Adrenal gland (tissue), 12 donors: ENCODE results near the gene MEIS1. TPM values are rescaled to one million over a fixed set of nuclear protein-coding genes. Genes with fewer than 3 reads are reported as not detected.

ENCODE experiments used
- DNase-seq, 7 donors: peaks; one replicate each; pipeline ENCODE4 v3.0.0-alpha.2; 2019 to 2020
- H3K27ac ChIP-seq, 5 donors: fragments of 200-600 bp; sonication (generic) in 4 of 5; 1 replicate in 3 of 5; 2 replicates in 2 of 5; pipeline versions ENCODE4 v1.5.1 to v1.8.0; 2016 to 2020; ENCODE audit warnings: mild to moderate bottlenecking in 1 of 5
- H3K27me3 ChIP-seq: fragments of 200-600 bp; 2 replicates; pipeline ENCODE4 v1.8.0; 2021
- H3K36me3 ChIP-seq, 2 donors: fragments of 200-600 bp; replicated peaks in 1 of 2; 1 replicate in 1 of 2; 2 replicates in 1 of 2; pipeline versions ENCODE4 v1.5.1 to v1.8.0; 2018 to 2022
- H3K4me1 ChIP-seq, 2 donors: fragments of 200-600 bp; replicated peaks in 1 of 2; 1 replicate in 1 of 2; 2 replicates in 1 of 2; pipeline versions ENCODE4 v1.5.1 to v1.8.0; 2018 to 2021
- H3K4me3 ChIP-seq, 4 donors: fragments of 200-600 bp; sonication (generic) in 3 of 4; one replicate each; pipeline ENCODE4 v1.5.1; 2016 to 2018
- H3K9me3 ChIP-seq, 3 donors: fragments of 200-600 bp; sonication (generic) in 1 of 3; replicated peaks in 1 of 3; 1 replicate in 2 of 3; 2 replicates in 1 of 3; pipeline versions ENCODE4 v1.5.1 to v1.8.0; 2016 to 2021
- POLR2A ChIP-seq, 2 donors: fragments of 450-650 bp; IDR thresholded peaks; one replicate each; pipeline ENCODE4 v1.6.1; 2017; ENCODE audit warnings: antibody characterized with exemption in 2 of 2, mild to moderate bottlenecking in 2 of 2, moderate library complexity in 1 of 2
- whole genome bisulfite sequencing, 4 donors: extraction: QIAGEN DNeasy Blood & Tissue Kit in 2 of 4; methylation state at CpG; one replicate each; pipeline versions ENCODE4 v1.1.5 to v1.1.7; 2013 to 2017; 5-methylcytosine and 5-hydroxymethylcytosine counted together
- intact Hi-C, 2 donors: fragments of 100-400 bp; cut with DNase I; formaldehyde crosslinking; loops; one replicate each; pipeline versions ENCODE4 v1.14.1 to v1.15.0; 2022 to 2023
- polyA plus RNA-seq, 3 donors: library from polyadenylated mRNA; stranded (reverse); fragments of 200-250 nt in 2 of 3; fragments of 350-450 nt in 1 of 3; fragmentation: Illumina TruSeq in 1 of 3; extraction: RNeasy Lipid Tissue Mini Kit (QIAGEN cat#74804) in 1 of 3; gene quantifications; one replicate each; pipeline ENCODE4 v1.2.3, GENCODE V29; 2013 to 2014
- total RNA-seq, 9 donors: library from RNA; depleted of rRNA in 4 of 9; stranded (reverse); fragments of >200 nt in 4 of 9; fragments of 120-200 nt in 1 of 9; fragmentation: NEBNext Ultra II Directional in 1 of 9; extraction: Animal tissue kit (Norgen Biotek cat#: 25700) in 1 of 9; gene quantifications; one replicate each; pipeline versions ENCODE4 v1.1.0 to v1.2.4, GENCODE V29; 2013 to 2023
- TF ChIP-seq, protein P1 (sequence below), 6 experiments: fragments of 450-650 bp in 4 of 6; fragments of 200-600 bp in 2 of 6; sonication (generic) in 1 of 6; IDR thresholded peaks; 1 replicate in 5 of 6; 2 replicates in 1 of 6; pipeline versions ENCODE4 v1.5.1 to v1.8.0; 2016 to 2021; ENCODE audit warnings: antibody characterized with exemption in 6 of 6, mild to moderate bottlenecking in 2 of 6, moderate library complexity in 1 of 6
- donor health status: healthy with polysubstance abuse.
- donor health status: Bipolar disorder and iron deficiency.
- donor health status: DM: yes; HTN: yes; CAD: no.
- donor health status: DM: no; HTN: no; CAD: no.
- donor health status: DM: no; HTN: no; CAD: no.
- donor health status: DM: yes; HTN: yes; CAD: no.

The MEIS1 gene
- total and polyA plus RNA-seq, 12 donors = 56.3 to 257 (median 107) TPM

DNA sequence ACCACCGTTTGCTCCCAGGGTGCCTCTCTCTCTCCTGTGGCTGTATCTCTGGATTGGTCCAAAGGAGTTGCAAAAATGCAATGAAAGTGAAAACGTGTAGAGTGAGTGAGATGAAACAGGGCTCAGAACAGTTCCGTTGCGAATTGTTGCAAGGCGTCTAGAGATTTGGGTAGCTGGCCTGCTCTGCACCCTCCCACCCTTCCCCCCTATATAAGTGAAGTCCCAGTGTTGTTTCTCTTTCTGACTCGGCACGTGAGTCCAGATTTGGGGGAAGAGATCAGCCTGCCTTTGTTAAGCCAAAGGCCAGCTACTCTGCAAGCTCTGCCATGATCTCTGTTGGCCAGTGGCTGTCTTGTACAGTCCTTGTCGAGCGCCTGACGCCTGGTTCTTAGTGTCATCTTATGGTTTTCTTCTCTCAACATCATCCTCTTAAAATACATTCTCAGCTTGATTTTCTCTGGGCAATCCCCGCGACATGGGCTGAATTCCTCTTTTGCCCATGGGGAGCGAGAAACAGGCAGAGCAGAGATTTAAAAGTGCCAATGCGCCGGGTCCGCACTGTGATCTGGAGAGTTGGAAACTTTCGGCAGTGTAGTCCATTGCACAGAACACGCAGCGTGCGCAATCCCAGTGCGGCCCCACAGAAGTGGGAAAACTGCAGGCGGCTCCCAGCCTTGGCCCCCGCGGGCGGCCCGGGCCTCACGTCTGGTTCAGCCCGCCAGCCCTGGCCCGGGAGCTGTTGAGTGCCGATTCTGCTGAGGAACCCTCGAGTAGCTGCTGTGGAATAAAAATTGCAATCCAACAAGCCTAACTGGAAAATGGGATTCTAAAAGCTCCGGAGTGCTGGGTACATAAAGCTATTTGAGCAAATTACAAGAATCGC, 9.3 kb downstream of the MEIS1 start:
- peaks cover 4 to 37% of the 10 kb centered on the region in 2 donors for H3K4me1 ChIP-seq
- DNase-seq = peak; percentile 45 to 73 (median 55)
- intact Hi-C loops = loop anchor here (5.0 kb wide), 1 partner anchor 248 kb away; no protein-coding TSS in a partner anchor
- no peaks in the 10 kb centered on the region for H3K27me3 ChIP-seq
- TF ChIP-seq, protein P1, sequence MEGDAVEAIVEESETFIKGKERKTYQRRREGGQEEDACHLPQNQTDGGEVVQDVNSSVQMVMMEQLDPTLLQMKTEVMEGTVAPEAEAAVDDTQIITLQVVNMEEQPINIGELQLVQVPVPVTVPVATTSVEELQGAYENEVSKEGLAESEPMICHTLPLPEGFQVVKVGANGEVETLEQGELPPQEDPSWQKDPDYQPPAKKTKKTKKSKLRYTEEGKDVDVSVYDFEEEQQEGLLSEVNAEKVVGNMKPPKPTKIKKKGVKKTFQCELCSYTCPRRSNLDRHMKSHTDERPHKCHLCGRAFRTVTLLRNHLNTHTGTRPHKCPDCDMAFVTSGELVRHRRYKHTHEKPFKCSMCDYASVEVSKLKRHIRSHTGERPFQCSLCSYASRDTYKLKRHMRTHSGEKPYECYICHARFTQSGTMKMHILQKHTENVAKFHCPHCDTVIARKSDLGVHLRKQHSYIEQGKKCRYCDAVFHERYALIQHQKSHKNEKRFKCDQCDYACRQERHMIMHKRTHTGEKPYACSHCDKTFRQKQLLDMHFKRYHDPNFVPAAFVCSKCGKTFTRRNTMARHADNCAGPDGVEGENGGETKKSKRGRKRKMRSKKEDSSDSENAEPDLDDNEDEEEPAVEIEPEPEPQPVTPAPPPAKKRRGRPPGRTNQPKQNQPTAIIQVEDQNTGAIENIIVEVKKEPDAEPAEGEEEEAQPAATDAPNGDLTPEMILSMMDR (IDR thresholded peaks at IDR 0.05) = no peak
- no peak for TF ChIP-seq POLR2A (IDR thresholded peaks at IDR 0.05)
- no peaks in the 10 kb centered on the region for H3K9me3 ChIP-seq
- H3K36me3 ChIP-seq = peaks cover 0 to 41% of the 10 kb centered on the region in 2 donors
- H3K27ac ChIP-seq = peak overlapping the region; percentile 44 to 96 (median 93)
- 11 to 22% (median 15%) methylated on average over 27 to 33 of the region's 33 CpGs for WGBS, 4 donors
- H3K4me3 ChIP-seq = peak overlapping the region in 2 of 4 donors; percentile 21 to 71

DNA sequence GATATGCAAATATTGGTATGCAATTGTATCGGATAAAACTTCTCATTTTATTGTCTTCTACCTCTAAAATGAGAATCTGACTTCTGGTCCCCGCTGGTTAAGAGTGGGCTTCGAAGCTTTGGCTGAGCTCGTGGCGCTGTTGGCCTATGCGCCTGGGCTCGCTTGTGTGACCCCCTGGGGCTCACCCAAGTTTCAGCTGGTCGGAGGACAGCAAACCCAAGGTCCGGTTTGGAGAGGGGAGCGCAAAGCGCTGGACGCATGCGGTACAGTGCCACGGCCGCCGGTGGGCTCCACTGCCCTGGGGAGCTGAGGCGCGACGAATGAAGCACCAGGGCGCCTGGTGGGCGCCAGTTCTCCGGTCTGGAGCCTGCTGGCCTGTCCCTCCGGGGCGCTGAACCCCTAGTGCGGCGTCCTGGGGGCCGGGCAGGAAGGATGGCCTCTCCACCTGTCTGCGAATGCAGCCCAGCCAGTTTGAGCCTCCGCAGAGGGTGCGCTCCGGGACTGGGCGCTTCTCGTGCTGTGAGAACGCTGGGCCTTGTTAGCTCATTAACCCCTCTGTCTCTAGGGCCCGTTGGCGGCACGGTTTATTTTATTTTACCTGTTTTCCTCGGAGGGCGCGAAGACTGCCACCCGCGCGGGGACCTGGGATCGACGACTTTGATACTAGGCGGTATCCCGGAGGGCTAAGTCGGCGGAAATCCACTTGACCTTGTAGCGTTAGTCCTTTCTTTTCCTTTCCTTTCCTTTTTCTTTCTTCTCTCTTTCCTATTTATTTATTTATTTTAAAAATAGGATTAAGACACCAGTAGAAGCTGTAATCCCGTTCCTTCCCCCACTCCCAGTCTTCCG, 10.4 kb downstream of the MEIS1 start:
- H3K27me3 ChIP-seq = no peaks in the 10 kb centered on the region
- 7 to 15% (median 9%) methylated on average over 29 to 52 of the region's 52 CpGs for whole genome bisulfite sequencing, 4 donors

DNA sequence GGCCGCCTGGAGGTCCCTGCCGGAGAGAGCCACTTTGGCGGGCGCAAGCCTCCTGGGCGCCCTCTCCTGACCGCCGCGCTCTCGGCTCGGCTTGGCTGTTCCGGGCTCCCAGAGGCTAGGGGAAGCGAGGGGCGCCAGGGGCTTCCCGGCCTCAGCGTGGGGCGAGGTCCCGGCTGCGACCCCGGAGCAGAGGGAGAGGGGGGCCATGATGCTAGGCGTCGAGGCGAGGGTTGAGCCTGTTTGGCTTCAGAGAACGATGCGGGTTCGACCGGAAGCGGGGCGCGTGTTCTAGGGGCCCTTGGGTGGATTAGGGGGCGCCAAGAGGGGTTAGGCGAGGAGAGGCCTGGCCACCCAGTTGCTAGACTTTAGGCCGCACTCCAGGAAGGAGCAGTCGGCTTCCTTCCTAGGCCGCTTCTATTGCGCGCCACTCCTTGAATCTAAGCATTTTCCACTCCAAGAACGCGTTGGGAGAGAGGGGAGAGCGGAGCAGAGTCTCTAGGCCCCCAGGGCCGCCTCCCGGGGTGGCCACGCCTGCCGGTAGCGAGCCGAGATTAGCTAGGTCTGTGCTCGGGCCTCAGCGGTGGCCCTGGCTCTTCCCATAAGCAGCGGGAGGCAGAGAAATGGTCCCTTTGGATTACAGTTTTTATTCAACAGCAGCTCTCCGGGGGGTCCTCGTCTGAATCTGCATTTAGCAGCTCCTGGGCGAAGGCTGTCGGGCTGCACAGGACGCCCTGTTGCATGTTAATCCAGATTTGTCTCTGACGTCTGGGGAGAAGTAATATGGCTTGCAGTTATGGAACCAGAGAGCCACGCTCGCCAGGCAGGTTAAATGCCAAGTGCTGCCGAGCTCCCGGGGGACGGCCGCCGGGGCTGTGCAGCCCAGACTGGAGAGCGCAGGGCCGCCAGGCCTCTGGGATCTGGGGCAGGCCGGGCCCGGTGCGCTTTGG, 11.3 kb downstream of the MEIS1 start:
- intact Hi-C loops = no loop called here
- Histone ChIP-seq H3K4me3 (peak overlapping the region in 2 of 4 donors; percentile 11 to 71), H3K27me3 (no peaks in the 10 kb centered on the region), H3K4me1 (peaks cover 4 to 56% of the 10 kb centered on the region in 2 donors), H3K9me3 (no peaks in the 10 kb centered on the region), H3K36me3 (peaks cover 0 to 28% of the 10 kb centered on the region in 2 donors), H3K27ac (peak overlapping the region; percentile 67 to 96 (median 93))
- TF ChIP-seq, protein P1 (IDR thresholded peaks at IDR 0.05) = no peak
- TF ChIP-seq POLR2A (IDR thresholded peaks at IDR 0.05) = peak in 1 of 2 donors; percentile 39
- WGBS, 4 donors = 7 to 12% (median 9%) methylated on average over 38 to 66 of the region's 66 CpGs
- peak; percentile 55 to 84 (median 65) for DNase-seq

More for the DNA sequence above, 10.4 kb downstream of the MEIS1 start:
- Histone ChIP-seq H3K9me3 (no peaks in the 10 kb centered on the region), H3K36me3 (peaks cover 0 to 34% of the 10 kb centered on the region in 2 donors), H3K4me1 (peaks cover 4 to 47% of the 10 kb centered on the region in 2 donors), H3K4me3 (peak overlapping the region; percentile 21 to 71 (median 48)), H3K27ac (peak overlapping the region; percentile 67 to 96 (median 93))
- TF ChIP-seq, protein P1 (IDR thresholded peaks at IDR 0.05) = peak in 4 of 6 experiments; percentile 14 to 27 (median 26)
- peak in 1 of 2 donors; percentile 23 for TF ChIP-seq POLR2A (IDR thresholded peaks at IDR 0.05)
- peak; percentile 29 to 65 (median 53) for DNase-seq
- intact Hi-C loops = no loop called here
